A549 treated with AZD9567 at 1 μM for 4 hours (cell line): Measurements from ENCODE around the gene TMEM164. TPM values are rescaled to one million over a fixed set of nuclear protein-coding genes. Genes with fewer than 3 reads are reported as not detected.

Source experiments
- total RNA-seq: library from RNA; stranded (reverse); fragments of 200-300 nt; extraction: Qiagen RNA extraction; gene quantifications from 5 replicates; pipeline ENCODE4 v1.2.3, GENCODE V29; 2022; ENCODE audit not compliant: insufficient read depth

TMEM164 gene
- 67.3 to 76.4 TPM (median 74.4 TPM) in 5 replicates for total RNA-seq

DNA sequence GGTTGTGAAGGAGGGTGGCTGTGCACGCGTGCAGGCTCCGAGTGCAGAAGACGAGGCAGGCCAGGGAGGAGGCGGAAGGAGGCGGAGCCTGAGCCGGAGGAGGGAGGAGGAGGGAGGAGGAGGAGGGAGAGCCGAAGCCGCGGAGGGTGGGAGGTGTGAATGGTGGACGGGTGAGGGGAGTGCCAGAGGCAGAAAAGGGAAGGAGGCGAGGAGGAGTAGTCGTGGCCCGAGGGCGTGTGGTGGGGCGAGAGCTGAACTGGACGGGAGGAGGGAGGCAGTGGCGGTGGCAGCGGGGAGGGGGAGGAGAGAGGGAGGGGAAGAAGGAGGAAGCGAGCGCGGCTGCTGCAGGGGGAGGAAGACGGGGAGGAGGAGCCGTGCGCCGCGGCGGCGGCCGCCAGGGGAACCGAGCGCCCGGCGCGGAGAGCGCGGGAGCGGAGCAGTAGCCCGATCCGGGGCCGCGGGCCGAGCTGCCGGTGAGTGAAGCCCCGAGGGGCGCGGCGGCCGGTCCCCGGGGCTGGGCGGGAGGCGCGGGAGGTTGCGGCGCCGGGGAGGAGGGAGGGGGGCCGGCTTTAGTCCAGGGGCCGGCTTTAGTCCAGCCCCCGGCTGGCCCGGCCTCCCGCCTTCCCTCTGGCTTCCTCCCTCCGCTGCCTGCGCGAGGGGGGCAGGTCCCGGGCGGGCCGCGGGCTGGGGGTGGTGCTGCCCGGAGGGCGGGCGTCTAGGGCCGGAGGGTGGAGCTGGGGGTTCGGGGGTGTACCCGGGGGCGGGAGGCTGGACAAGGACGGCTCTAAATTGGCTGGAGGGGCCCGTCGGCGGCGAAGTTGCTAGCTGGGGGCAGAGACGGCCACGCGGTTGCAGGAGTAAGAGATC lies at the start of gene TMEM164:
TMEM164 (plus strand) TSS at position 815 of the 867 bp plus-strand sequence. CDS start 661 bp downstream, outside the sequence.

